Measurements from ENCODE around the gene ZDHHC3. TPM values are rescaled to one million over a fixed set of nuclear protein-coding genes. Genes with fewer than 3 reads are reported as not detected.

ZDHHC3 gene
- total RNA-seq, 1 experiment from 2014 or later: 40.1 TPM

DNA sequence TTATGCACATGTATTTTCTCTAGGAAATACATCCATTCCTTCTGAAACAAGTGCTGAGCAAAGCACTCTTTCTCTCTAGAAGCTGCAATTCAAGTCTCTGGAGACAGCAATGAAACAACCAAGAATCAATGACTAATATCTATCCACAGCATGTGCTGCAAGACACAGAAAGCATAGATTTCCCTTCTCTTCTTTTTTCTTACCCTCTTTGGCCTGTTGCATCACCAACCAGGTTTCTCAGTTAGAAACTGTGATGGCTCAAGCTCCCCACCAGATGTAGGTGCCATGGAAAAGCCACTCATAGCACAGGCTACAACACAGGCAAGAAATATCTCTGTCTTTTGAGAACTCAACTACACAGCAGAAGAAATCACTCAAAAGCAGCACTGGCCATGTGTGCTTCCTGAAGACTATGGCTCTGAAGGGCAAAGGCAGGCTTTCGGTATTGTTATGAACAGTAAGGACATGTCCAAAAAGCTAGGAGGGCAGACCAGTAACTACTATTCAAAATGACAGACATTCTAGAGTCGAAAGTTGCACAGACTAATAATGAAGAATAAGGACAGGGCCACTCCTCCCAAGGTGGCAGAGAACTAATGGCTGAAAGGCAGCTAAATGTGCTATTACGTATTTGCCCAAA lies 15.5 kb downstream of the ZDHHC3 start:
- Mint-ChIP-seq H3K4me1 (ENCODE audit: insufficient read depth, unreplicated experiment) (peaks cover 29% of the 10 kb centered on the region), H3K9me3 (ENCODE audit: unreplicated experiment) (no peaks in the 10 kb centered on the region), H3K27ac (ENCODE audit: low read depth, unreplicated experiment) (no peak overlapping the region), H3K4me3 (ENCODE audit: unreplicated experiment) (no peak overlapping the region), H3K36me3 (ENCODE audit: insufficient read depth, unreplicated experiment) (peaks cover 19% of the 10 kb centered on the region), H3K27me3 (ENCODE audit: insufficient read depth, unreplicated experiment) (no peaks in the 10 kb centered on the region)
- intact Hi-C loops (cut with micrococcal nuclease): no loop called here
- BruUV-seq (replicated peaks): no TSS peak
- TF ChIP-seq, protein P1, sequence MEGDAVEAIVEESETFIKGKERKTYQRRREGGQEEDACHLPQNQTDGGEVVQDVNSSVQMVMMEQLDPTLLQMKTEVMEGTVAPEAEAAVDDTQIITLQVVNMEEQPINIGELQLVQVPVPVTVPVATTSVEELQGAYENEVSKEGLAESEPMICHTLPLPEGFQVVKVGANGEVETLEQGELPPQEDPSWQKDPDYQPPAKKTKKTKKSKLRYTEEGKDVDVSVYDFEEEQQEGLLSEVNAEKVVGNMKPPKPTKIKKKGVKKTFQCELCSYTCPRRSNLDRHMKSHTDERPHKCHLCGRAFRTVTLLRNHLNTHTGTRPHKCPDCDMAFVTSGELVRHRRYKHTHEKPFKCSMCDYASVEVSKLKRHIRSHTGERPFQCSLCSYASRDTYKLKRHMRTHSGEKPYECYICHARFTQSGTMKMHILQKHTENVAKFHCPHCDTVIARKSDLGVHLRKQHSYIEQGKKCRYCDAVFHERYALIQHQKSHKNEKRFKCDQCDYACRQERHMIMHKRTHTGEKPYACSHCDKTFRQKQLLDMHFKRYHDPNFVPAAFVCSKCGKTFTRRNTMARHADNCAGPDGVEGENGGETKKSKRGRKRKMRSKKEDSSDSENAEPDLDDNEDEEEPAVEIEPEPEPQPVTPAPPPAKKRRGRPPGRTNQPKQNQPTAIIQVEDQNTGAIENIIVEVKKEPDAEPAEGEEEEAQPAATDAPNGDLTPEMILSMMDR (IDR thresholded peaks at IDR 0.05; ENCODE audit: unreplicated experiment): no peak
- no peak for DNase-seq (ENCODE audit: unreplicated experiment)
- ChIA-PET POLR2A (interaction anchor here (0.7 to 1.3 kb wide), 2 partner anchors 16 to 18 kb away, joined by 3 to 6 read pairs; no protein-coding TSS in a partner anchor), CTCF (interaction anchor here (0.5 kb wide), 1 partner anchor 431 kb away, joined by 3 read pairs; no protein-coding TSS in a partner anchor)

DNA sequence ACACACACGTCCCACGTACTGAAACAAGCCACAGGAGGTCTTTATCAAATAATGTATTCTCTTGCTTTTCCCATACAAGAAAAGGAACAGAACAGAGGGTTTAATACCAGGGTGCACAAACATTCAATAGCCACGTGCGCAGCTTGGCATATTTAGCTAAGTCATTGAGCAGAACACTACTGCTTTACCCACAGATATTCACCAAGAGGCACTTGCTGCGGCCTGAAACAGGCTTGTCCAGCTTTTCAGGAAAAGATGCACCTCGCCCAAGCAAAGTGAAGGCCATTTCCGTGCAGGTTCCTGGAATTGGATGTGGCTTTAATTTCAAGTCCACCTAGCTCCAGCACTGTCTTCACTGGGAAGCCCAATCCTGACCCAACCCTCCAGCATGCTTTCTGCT lies 17.6 kb downstream of the ZDHHC3 start:
- intact Hi-C loops (cut with micrococcal nuclease): no loop called here
- Mint-ChIP-seq H3K27ac (ENCODE audit: low read depth, unreplicated experiment) (no peak overlapping the region), H3K4me1 (ENCODE audit: insufficient read depth, unreplicated experiment) (peaks cover 14% of the 10 kb centered on the region), H3K36me3 (ENCODE audit: insufficient read depth, unreplicated experiment) (peaks cover 19% of the 10 kb centered on the region), H3K27me3 (ENCODE audit: insufficient read depth, unreplicated experiment) (no peaks in the 10 kb centered on the region), H3K9me3 (ENCODE audit: unreplicated experiment) (no peaks in the 10 kb centered on the region), H3K4me3 (ENCODE audit: unreplicated experiment) (no peak overlapping the region)
- POLR2A ChIA-PET: interaction anchor here (2.0 kb wide), 1 partner anchor 18 kb away, joined by 7 read pairs; the partner anchor contains the start of genes EXOSC7 and ZDHHC3
- no TSS peak for BruUV-seq (replicated peaks)
- CTCF ChIA-PET: no interaction called here
- TF ChIP-seq, protein P1 (IDR thresholded peaks at IDR 0.05; ENCODE audit: unreplicated experiment): no peak
- no peak for DNase-seq (ENCODE audit: unreplicated experiment)

DNA sequence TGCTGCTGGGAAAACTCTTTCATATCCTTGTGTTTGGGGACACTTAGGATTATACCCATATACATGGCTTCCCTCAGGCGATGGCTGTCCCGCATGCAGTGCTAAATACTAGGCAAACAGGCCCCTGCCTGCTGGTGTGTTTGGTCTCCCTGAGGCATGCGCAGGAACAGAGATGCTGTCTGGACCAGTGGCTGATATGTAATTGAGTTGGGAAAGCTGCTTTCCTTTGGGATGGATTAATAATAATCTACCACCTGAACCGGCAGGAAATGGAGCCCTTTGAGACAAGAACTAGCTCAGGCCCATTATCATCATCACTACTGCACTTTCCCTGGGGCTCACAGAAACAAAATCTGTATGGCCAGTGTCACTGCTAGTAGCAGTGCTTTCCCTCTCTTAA lies 18.0 kb downstream of the ZDHHC3 start:
- TF ChIP-seq, protein P1 (IDR thresholded peaks at IDR 0.05; ENCODE audit: unreplicated experiment): no peak
- no TSS peak for BruUV-seq (replicated peaks)
- intact Hi-C loops (cut with micrococcal nuclease): no loop called here
- CTCF ChIA-PET: no interaction called here
- Mint-ChIP-seq H3K27me3 (ENCODE audit: insufficient read depth, unreplicated experiment) (no peaks in the 10 kb centered on the region), H3K4me3 (ENCODE audit: unreplicated experiment) (no peak overlapping the region), H3K27ac (ENCODE audit: low read depth, unreplicated experiment) (no peak overlapping the region), H3K4me1 (ENCODE audit: insufficient read depth, unreplicated experiment) (peaks cover 10% of the 10 kb centered on the region), H3K36me3 (ENCODE audit: insufficient read depth, unreplicated experiment) (peaks cover 19% of the 10 kb centered on the region), H3K9me3 (ENCODE audit: unreplicated experiment) (no peaks in the 10 kb centered on the region)
- DNase-seq (ENCODE audit: unreplicated experiment): no peak
- POLR2A ChIA-PET: interaction anchor here (2.0 kb wide), 1 partner anchor 18 kb away, joined by 7 read pairs; the partner anchor contains the start of genes EXOSC7 and ZDHHC3

DNA sequence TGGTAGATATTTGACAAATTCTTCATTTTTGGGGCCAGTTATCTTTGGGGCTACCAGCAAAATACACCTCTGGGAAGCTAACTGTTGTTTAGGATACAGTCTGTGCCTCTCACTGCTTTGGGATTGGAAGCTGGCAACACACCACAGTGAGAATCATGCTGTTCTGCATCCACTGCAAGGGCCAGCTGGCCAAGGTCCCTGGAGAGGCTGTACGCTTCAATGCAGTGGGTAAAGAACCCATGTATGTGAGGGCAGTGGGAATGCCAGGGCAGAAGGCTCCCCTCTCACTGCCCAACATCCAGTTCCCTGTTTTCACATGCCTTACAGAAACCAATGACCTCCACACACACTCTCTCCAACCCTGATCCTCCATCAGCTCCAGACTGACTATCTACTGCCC lies 20.1 kb downstream of the ZDHHC3 start:
- no peaks in the 10 kb centered on the region for H3K9me3 Mint-ChIP-seq (ENCODE audit: unreplicated experiment)
- intact Hi-C loops (cut with micrococcal nuclease): no loop called here
- no peak overlapping the region for H3K4me3 Mint-ChIP-seq (ENCODE audit: unreplicated experiment)
- CTCF ChIA-PET: interaction anchor here (1.0 kb wide), 1 partner anchor 13 kb away, joined by 3 read pairs; no protein-coding TSS in a partner anchor
- DNase-seq (ENCODE audit: unreplicated experiment): no peak
- no TSS peak for BruUV-seq (replicated peaks)
- TF ChIP-seq, protein P1 (IDR thresholded peaks at IDR 0.05; ENCODE audit: unreplicated experiment): no peak
- H3K36me3 Mint-ChIP-seq (ENCODE audit: insufficient read depth, unreplicated experiment): peaks cover 19% of the 10 kb centered on the region
- H3K27ac Mint-ChIP-seq (ENCODE audit: low read depth, unreplicated experiment): no peak overlapping the region
- no peaks in the 10 kb centered on the region for H3K4me1 Mint-ChIP-seq (ENCODE audit: insufficient read depth, unreplicated experiment)
- H3K27me3 Mint-ChIP-seq (ENCODE audit: insufficient read depth, unreplicated experiment): no peaks in the 10 kb centered on the region
- POLR2A ChIA-PET: interaction anchor here (0.6 kb wide), 1 partner anchor 56 kb away, joined by 3 read pairs; no protein-coding TSS in a partner anchor

All from MCF 10A (cell line).